ENCODE measurements around the gene LHFPL2. TPM values are rescaled to one million over a fixed set of nuclear protein-coding genes. Genes with fewer than 3 reads are reported as not detected.

The LHFPL2 gene
- total and polyA plus RNA-seq, 2 experiments from 2014 or later: 96.6 to 126 TPM

DNA sequence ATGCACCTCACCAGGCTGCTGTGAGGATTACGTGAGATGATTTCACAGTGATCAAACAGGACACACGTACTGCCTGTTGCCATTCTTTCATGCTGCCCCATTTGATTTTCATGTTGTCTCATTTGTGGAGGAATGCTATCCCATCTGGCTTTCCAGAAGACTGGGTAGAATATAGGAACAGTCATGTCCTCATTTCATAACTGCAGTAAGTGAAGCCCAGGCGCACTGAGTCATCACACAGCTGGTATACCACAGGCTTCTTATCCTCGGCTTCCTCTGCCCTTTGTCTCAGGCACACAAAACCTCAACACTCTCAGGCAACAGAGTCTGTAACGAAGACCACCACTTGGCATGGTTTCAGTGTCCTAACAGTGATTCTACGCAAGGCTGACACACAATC lies 62.3 kb downstream of the LHFPL2 start:
- Histone ChIP-seq H3K4me1 (ENCODE audit: low read depth) (peaks cover 13% of the 10 kb centered on the region), H3K27me3 (no peaks in the 10 kb centered on the region), H3K27ac (peak overlapping the region; percentile 51), H3K4me3 (no peak overlapping the region), H3K36me3 (peaks cover 18% of the 10 kb centered on the region), H3K9me3 (ENCODE audit: low read depth) (no peaks in the 10 kb centered on the region)
- peak in 1 of 2 donors; percentile 98 for DNase-seq (ENCODE audit: low read depth in 1 of 2, low spot score in 1 of 2)
- no peak for TF ChIP-seq CTCF (IDR thresholded peaks at IDR 0.05; ENCODE audit: low read depth, low read length)

GRCh38 chr5:78578015-78578414 lies 70.6 kb downstream of the LHFPL2 start:
- TF ChIP-seq CTCF (IDR thresholded peaks at IDR 0.05; ENCODE audit: low read depth, low read length): no peak
- H3K9me3 ChIP-seq (ENCODE audit: low read depth): no peaks in the 10 kb centered on the region
- no peaks in the 10 kb centered on the region for H3K36me3 ChIP-seq
- H3K27ac ChIP-seq: peak overlapping the region; percentile 86
- DNase-seq (ENCODE audit: low read depth in 1 of 2, low spot score in 1 of 2): no peak
- no peaks in the 10 kb centered on the region for H3K27me3 ChIP-seq
- no peak overlapping the region for H3K4me3 ChIP-seq
- peaks cover 54% of the 10 kb centered on the region for H3K4me1 ChIP-seq (ENCODE audit: low read depth)

DNA sequence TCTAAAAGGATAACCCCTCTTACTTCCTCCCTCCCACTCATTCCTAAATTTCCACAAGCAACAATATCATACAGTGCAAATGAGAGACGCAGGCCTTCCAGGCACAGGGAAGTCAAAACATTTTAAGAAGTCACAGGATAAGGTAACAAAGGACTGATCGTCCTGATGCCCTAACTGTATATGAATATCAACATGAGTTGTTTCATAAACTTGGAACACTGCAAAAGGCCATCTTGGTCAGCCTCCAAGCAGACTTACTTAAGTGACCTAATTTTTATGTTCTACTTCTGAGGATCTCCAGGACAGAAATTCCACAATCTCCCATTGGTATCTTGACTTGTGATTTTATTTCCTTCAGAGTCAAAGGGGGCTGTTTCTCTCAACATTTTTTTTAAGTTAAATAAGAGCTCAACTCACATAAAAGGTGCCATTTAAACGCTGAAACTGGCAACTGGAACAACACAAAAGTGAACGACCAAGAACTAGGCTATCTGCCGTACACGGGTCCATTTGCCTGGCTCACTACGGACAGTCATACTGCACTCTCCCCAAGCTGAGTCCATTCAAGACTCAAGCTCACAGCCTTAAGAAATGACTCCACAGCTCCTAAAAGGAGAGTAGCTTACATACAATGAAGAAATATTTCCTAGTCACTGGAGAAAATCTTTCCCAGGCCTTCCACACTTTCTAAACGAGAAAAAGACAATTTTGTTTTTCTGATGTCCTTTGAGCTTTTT lies 71.3 kb downstream of the LHFPL2 start:
- no peaks in the 10 kb centered on the region for H3K27me3 ChIP-seq
- no peaks in the 10 kb centered on the region for H3K36me3 ChIP-seq
- peak overlapping the region; percentile 86 for H3K27ac ChIP-seq
- TF ChIP-seq CTCF (IDR thresholded peaks at IDR 0.05; ENCODE audit: low read depth, low read length): no peak
- H3K4me3 ChIP-seq: no peak overlapping the region
- H3K9me3 ChIP-seq (ENCODE audit: low read depth): no peaks in the 10 kb centered on the region
- peaks cover 61% of the 10 kb centered on the region for H3K4me1 ChIP-seq (ENCODE audit: low read depth)
- DNase-seq (ENCODE audit: low read depth in 1 of 2, low spot score in 1 of 2): no peak

DNA sequence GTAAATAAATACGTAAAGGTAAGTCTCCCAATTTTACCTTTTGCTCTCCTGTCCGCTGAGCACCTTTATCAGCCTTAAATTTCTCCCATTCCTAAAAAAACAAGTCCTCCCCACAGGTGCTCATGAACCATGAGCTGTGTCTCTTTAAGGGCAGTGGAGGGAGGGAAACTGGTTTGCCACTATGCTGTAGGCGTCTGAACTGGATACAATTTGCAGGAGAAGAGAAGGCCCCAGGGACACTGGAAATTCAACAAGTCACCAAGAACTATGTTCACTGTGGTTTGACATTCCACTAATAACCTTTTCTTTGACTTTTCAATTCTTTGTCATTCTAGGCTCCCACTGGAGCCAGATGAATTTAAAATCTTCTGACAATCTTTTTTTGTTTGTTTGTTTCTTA lies 72.2 kb downstream of the LHFPL2 start:
- TF ChIP-seq CTCF (IDR thresholded peaks at IDR 0.05; ENCODE audit: low read depth, low read length): no peak
- no peaks in the 10 kb centered on the region for H3K27me3 ChIP-seq
- no peaks in the 10 kb centered on the region for H3K36me3 ChIP-seq
- peak overlapping the region; percentile 86 for H3K27ac ChIP-seq
- no peaks in the 10 kb centered on the region for H3K9me3 ChIP-seq (ENCODE audit: low read depth)
- no peak overlapping the region for H3K4me3 ChIP-seq
- peaks cover 69% of the 10 kb centered on the region for H3K4me1 ChIP-seq (ENCODE audit: low read depth)
- DNase-seq (ENCODE audit: low read depth in 1 of 2, low spot score in 1 of 2): no peak

GRCh38 chr5:78574731-78575161 lies 73.8 kb downstream of the LHFPL2 start:
- no peak for TF ChIP-seq CTCF (IDR thresholded peaks at IDR 0.05; ENCODE audit: low read depth, low read length)
- Histone ChIP-seq H3K36me3 (no peaks in the 10 kb centered on the region), H3K4me1 (ENCODE audit: low read depth) (peaks cover 85% of the 10 kb centered on the region), H3K27ac (peak overlapping the region; percentile 86), H3K9me3 (ENCODE audit: low read depth) (no peaks in the 10 kb centered on the region), H3K4me3 (no peak overlapping the region), H3K27me3 (no peaks in the 10 kb centered on the region)
- peak; percentile 43 to 75 for DNase-seq (ENCODE audit: low read depth in 1 of 2, low spot score in 1 of 2)
